Osteocyte (in vitro differentiated cells): ENCODE data around the gene GNB5. TPM values are rescaled to one million over a fixed set of nuclear protein-coding genes. Genes with fewer than 3 reads are reported as not detected.

ENCODE experiments used
- DNase-seq: peaks from one replicate; pipeline ENCODE4 v3.0.0; 2021; ENCODE audit warnings: mixed read lengths; ENCODE audit not compliant: unreplicated experiment; ENCODE audit errors: extremely low spot score
- H3K27ac Mint-ChIP-seq: one replicate; pipeline ENCODE4 v1.8.0; 2021; ENCODE audit warnings: mild to moderate bottlenecking, mixed read lengths; ENCODE audit not compliant: unreplicated experiment
- H3K27me3 Mint-ChIP-seq: one replicate; pipeline ENCODE4 v1.8.0; 2021; ENCODE audit warnings: mixed read lengths; ENCODE audit not compliant: unreplicated experiment
- H3K36me3 Mint-ChIP-seq: one replicate; pipeline ENCODE4 v1.8.0; 2021; ENCODE audit warnings: mixed read lengths; ENCODE audit not compliant: unreplicated experiment
- H3K4me1 Mint-ChIP-seq: one replicate; pipeline ENCODE4 v1.8.0; 2021; ENCODE audit warnings: mixed read lengths; ENCODE audit not compliant: unreplicated experiment
- H3K4me3 Mint-ChIP-seq: one replicate; pipeline ENCODE4 v1.8.0; 2021; ENCODE audit warnings: mild to moderate bottlenecking, moderate library complexity, mixed read lengths; ENCODE audit not compliant: unreplicated experiment
- H3K9me3 Mint-ChIP-seq: one replicate; pipeline ENCODE4 v1.8.0; 2021; ENCODE audit warnings: mixed read lengths; ENCODE audit not compliant: unreplicated experiment
- total RNA-seq: library from RNA; stranded (reverse); gene quantifications from 2 replicates; pipeline ENCODE4 v1.2.1, GENCODE V29; 2021
- TF ChIP-seq, protein P1 (sequence below): fragments of 200-600 bp; sonication (generic); IDR thresholded peaks from 2 replicates; pipeline ENCODE4 v1.5.0; 2021; ENCODE audit warnings: antibody characterized with exemption, mild to moderate bottlenecking, moderate library complexity

The GNB5 gene
- total RNA-seq, 1 donor from 2014 or later, result 34.0 TPM

DNA sequence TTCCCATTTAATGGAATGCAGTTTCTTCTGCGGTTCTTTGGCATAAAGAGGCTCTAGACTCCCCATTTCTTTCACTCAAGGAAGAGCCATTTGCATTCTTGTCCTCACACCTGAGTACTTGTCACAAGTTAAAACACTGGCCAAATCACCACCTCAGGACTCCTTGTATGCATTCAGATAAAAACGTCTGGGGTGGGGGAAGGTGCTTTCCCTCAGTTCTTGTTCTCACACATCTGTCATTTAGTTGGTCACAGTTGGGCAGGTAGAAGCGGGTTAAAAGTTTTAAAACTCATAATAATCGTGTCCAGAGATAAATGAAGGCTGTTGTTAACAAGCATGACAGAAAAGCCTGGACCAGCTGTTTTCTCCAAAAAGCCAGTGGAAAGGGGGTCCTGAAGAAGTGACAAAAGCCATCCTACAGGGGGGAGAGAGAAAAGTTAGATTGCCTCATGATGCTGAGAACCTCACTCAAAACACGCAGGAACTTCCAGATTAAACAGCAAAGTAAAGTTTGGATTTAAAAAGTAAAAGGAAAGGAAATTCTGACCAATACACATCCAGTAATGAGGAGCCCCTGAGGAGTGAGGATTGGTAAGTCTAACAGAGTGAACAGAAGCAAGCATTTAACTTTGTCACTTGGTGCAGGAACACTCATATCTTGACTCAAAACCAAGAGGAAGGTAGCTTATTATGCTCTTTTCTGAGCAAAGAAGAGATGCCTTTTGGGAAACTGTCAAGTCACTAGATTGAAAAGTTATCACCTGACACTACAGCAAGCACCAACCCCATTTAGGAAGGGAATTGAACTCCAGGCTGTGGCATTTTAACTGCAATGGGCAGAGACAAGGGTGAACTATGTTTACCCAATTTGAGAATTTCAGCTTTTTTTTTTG, 81.4 kb downstream of the GNB5 start:
- Mint-ChIP-seq H3K4me3 (no peak overlapping the region), H3K27ac (no peak overlapping the region), H3K36me3 (no peaks in the 10 kb centered on the region), H3K9me3 (no peaks in the 10 kb centered on the region), H3K27me3 (peaks cover 11% of the 10 kb centered on the region), H3K4me1 (no peaks in the 10 kb centered on the region)
- DNase-seq, result peak; percentile 25
- TF ChIP-seq, protein P1, sequence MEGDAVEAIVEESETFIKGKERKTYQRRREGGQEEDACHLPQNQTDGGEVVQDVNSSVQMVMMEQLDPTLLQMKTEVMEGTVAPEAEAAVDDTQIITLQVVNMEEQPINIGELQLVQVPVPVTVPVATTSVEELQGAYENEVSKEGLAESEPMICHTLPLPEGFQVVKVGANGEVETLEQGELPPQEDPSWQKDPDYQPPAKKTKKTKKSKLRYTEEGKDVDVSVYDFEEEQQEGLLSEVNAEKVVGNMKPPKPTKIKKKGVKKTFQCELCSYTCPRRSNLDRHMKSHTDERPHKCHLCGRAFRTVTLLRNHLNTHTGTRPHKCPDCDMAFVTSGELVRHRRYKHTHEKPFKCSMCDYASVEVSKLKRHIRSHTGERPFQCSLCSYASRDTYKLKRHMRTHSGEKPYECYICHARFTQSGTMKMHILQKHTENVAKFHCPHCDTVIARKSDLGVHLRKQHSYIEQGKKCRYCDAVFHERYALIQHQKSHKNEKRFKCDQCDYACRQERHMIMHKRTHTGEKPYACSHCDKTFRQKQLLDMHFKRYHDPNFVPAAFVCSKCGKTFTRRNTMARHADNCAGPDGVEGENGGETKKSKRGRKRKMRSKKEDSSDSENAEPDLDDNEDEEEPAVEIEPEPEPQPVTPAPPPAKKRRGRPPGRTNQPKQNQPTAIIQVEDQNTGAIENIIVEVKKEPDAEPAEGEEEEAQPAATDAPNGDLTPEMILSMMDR, result no peak

DNA sequence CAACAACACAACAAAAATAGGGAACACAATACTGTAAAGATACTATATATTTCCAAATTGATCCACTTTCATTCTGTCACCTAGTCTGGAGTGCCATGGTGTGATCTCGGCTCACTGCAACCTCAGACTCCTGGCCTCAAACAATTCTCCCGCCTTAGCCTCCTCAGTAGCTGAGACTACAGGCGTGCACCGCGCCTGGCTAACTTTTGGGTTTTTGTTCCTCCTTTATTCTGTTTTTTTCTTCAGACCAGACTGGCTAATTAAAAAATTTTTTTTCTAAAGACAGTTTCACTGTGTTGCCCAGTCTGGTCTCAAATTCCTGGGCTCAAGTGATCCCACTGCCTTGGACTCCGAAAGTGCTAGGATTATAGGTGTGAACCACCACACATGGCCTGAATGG, 84.0 kb downstream of the GNB5 start:
- peak; percentile 36 for DNase-seq
- no peaks in the 10 kb centered on the region for H3K36me3 Mint-ChIP-seq
- H3K27ac Mint-ChIP-seq, result no peak overlapping the region
- H3K27me3 Mint-ChIP-seq, result peaks cover 11% of the 10 kb centered on the region
- TF ChIP-seq, protein P1, result no peak
- no peak overlapping the region for H3K4me3 Mint-ChIP-seq
- peaks cover 23% of the 10 kb centered on the region for H3K4me1 Mint-ChIP-seq
- H3K9me3 Mint-ChIP-seq, result no peaks in the 10 kb centered on the region

DNA sequence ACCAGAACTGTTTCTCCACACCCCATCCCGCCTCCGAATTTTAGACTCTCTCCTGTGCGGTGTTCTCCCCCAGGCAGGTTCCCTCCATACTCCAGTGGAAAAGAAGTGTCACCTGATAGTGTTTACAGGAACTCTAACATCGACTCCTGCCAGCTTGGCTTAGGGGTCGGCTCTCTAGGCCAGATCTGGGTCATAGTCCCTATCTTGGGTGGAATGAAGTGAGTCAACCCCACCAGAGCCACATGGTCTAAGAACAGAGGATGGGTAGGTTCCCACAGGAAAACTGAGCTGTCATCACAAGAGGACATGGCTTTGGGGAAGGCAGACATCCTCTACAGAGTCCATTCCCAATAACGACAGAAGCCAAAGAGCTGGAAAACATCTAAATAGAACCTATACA, 84.6 kb downstream of the GNB5 start:
- H3K27me3 Mint-ChIP-seq, result peaks cover 11% of the 10 kb centered on the region
- H3K9me3 Mint-ChIP-seq, result no peaks in the 10 kb centered on the region
- H3K4me3 Mint-ChIP-seq, result no peak overlapping the region
- TF ChIP-seq, protein P1, result no peak
- no peak overlapping the region for H3K27ac Mint-ChIP-seq
- peaks cover 27% of the 10 kb centered on the region for H3K4me1 Mint-ChIP-seq
- peak; percentile 42 for DNase-seq
- no peaks in the 10 kb centered on the region for H3K36me3 Mint-ChIP-seq

DNA sequence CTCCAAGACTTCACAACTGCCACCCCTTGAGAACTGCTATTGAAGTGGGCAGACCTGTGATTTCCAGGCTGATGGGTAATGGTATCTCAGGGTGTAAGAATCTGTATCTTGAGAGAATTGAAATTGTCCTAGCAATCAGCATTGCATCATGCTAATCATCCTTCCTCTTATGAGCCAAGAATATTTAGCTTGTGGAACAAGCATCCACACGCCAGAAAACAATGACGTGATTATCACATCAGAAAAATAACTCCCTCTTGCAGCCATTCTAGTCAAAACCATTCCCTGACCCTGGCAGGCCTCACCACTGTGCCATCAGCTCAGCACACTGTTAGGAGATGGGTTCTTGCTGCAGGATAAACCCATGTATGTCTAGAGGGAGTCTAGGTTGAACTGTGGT, 85.3 kb downstream of the GNB5 start:
- H3K27ac Mint-ChIP-seq, result no peak overlapping the region

DNA sequence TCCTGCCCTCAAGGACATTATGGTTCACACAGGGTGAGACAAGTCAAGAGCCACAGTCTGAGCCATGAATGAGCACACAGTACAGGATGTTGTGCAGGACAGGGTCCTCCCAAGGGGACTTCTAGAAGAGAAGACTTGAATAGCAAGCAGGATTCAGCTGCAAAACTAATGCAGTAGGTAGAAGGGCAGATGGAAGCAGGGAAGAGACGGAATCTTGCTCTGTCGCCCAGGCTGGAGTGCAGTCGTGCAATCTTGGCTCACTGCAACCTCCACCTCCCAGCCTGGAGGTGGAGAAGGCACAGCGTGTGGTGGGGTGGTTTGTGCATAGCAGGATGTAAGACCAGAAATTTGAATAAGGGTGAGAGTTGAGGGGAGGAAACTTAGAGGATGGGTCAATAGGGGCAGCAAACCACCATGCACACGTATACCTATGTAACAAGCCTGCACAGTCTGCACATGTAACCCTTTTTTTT, 86.6 kb downstream of the GNB5 start:
- DNase-seq, result peak; percentile 36
- Mint-ChIP-seq H3K27ac (peak overlapping the region; percentile 33), H3K9me3 (no peaks in the 10 kb centered on the region), H3K36me3 (no peaks in the 10 kb centered on the region), H3K4me3 (no peak overlapping the region), H3K4me1 (peaks cover 27% of the 10 kb centered on the region), H3K27me3 (peaks cover 5% of the 10 kb centered on the region)
- TF ChIP-seq, protein P1, result no peak

More for the DNA sequence above, 85.3 kb downstream of the GNB5 start:
- TF ChIP-seq, protein P1, result no peak
- H3K4me3 Mint-ChIP-seq, result no peak overlapping the region
- peaks cover 27% of the 10 kb centered on the region for H3K4me1 Mint-ChIP-seq
- H3K27me3 Mint-ChIP-seq, result peaks cover 11% of the 10 kb centered on the region
- no peaks in the 10 kb centered on the region for H3K36me3 Mint-ChIP-seq
- DNase-seq, result no peak
- H3K9me3 Mint-ChIP-seq, result no peaks in the 10 kb centered on the region
